AG09319 (cell line): ENCODE measurements around the gene UTS2.

ENCODE experiments used
- DNase-seq: peaks from one replicate; pipeline ENCODE4 v3.0.0-alpha.2; 2010; ENCODE audit warnings: low read depth; ENCODE audit errors: extremely low read depth
- CTCF ChIP-seq: IDR thresholded peaks from 2 replicates; pipeline ENCODE4 v1.5.1; 2011; ENCODE audit warnings: low read depth, mild to moderate bottlenecking, inconsistent platforms, low read length, moderate library complexity

Gene UTS2

GRCh38 chr1:7873801-7874795, 21.2 kb upstream of the UTS2 start:
- no peak for TF ChIP-seq CTCF
- no peak for DNase-seq

GRCh38 chr1:7871136-7871535, 18.3 kb upstream of the UTS2 start:
- no peak for DNase-seq
- no peak for TF ChIP-seq CTCF

GRCh38 chr1:7869136-7869920, 16.5 kb upstream of the UTS2 start:
- no peak for TF ChIP-seq CTCF
- no peak for DNase-seq

- no peak for TF ChIP-seq CTCF
- no peak for DNase-seq
Measured at GRCh38 chr1:7868070-7868780, 15.4 kb upstream of the UTS2 start.

- TF ChIP-seq CTCF, result no peak
- DNase-seq, result no peak
Measured at GRCh38 chr1:7865978-7866377, 13.1 kb upstream of the UTS2 start.

- DNase-seq, result no peak
- no peak for TF ChIP-seq CTCF
Measured at GRCh38 chr1:7863756-7864328, 11.0 kb upstream of the UTS2 start.
